IPS-20b (cell line): ENCODE measurements around the gene PREB.
A peak's percentile ranks its signal among the peaks of the same experiment; 100 is the strongest.

Experiments
- H3K27ac ChIP-seq: one replicate; pipeline ENCODE4 v1.5.1; 2013; ENCODE audit warnings: low read length
- H3K27me3 ChIP-seq: 2 replicates; pipeline ENCODE4 v1.6.1; 2013; ENCODE audit warnings: mild to moderate bottlenecking, low read length, inconsistent platforms; ENCODE audit not compliant: insufficient read depth
- H3K36me3 ChIP-seq: 2 replicates; pipeline ENCODE4 v1.6.1; 2013; ENCODE audit warnings: low read depth, mild to moderate bottlenecking, inconsistent platforms, low read length, moderate library complexity; ENCODE audit not compliant: insufficient read depth
- H3K4me1 ChIP-seq: 2 replicates; pipeline ENCODE4 v1.6.1; 2013; ENCODE audit warnings: mild to moderate bottlenecking, control low read depth, inconsistent platforms, low read length, moderate library complexity; ENCODE audit not compliant: insufficient read depth
- H3K4me3 ChIP-seq: 2 replicates; pipeline ENCODE4 v1.5.1; 2013; ENCODE audit warnings: mild to moderate bottlenecking, low read length, inconsistent platforms
- H3K9ac ChIP-seq: 2 replicates; pipeline ENCODE4 v1.6.1; 2013; ENCODE audit warnings: low read depth, mild to moderate bottlenecking, inconsistent platforms, low read length, moderate library complexity
- H3K9me3 ChIP-seq: 2 replicates; pipeline ENCODE4 v1.6.1; 2013; ENCODE audit warnings: mild to moderate bottlenecking, low read depth, low read length, inconsistent platforms; ENCODE audit not compliant: insufficient read depth

PREB gene

DNA sequence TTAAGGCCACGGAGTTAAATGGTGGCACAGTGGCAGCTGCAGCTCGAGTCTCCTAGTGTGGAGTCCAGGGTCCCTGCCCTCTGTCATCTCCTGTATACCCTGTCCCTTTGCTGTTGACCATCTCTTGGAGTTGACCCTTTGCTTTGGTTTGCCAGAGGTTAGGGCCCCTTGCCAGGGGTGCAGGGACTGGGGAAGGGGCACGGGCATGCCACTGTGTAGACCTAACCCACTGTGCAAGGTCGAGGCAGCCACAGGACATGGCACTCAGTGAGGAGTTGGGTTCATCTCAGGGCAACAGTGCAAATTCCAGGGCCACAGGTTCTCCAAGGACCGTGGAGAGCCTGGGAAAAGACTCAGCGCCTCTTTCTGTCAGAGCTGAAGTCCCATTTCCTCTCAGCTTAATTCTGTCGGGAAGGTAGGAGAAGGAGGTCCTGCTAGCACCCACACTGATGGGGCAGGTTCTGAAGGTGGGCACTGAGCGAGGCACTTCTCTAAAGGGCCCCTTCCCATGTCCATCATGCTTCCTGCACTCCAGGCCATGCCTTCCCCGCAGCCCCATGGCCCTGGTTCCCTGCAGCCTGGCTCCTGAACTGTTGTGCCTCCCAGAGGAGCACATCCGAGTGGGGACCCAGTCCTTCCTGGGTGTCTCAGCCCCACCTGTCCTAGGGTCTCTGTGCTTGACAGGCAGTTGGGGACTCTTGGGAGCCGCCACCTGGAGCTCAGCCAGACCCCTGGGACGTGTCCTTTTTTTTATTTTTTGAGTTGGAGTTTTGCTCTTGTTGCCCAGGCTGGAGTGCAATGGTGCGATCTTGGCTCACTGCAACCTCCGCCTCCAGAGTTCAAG lies 45.1 kb downstream of the PREB start:
- peaks cover 8% of the 10 kb centered on the region; the same call in 1 of the 2 replicates for H3K4me1 ChIP-seq

GRCh38 chr2:27088634-27089033 lies 45.8 kb downstream of the PREB start:
- Histone ChIP-seq H3K4me3 (no peak overlapping the region), H3K9me3 (no peaks in the 10 kb centered on the region), H3K27ac (no peak overlapping the region), H3K4me1 (peaks cover 8% of the 10 kb centered on the region; the same call in 1 of the 2 replicates), H3K27me3 (peaks cover 30% of the 10 kb centered on the region), H3K9ac (no peak overlapping the region), H3K36me3 (no peaks in the 10 kb centered on the region)

More for the DNA sequence above, 45.1 kb downstream of the PREB start:
- Histone ChIP-seq H3K4me3 (no peak overlapping the region), H3K27ac (no peak overlapping the region), H3K27me3 (peaks cover 30% of the 10 kb centered on the region), H3K9me3 (no peaks in the 10 kb centered on the region), H3K36me3 (no peaks in the 10 kb centered on the region), H3K9ac (no peak overlapping the region)

DNA sequence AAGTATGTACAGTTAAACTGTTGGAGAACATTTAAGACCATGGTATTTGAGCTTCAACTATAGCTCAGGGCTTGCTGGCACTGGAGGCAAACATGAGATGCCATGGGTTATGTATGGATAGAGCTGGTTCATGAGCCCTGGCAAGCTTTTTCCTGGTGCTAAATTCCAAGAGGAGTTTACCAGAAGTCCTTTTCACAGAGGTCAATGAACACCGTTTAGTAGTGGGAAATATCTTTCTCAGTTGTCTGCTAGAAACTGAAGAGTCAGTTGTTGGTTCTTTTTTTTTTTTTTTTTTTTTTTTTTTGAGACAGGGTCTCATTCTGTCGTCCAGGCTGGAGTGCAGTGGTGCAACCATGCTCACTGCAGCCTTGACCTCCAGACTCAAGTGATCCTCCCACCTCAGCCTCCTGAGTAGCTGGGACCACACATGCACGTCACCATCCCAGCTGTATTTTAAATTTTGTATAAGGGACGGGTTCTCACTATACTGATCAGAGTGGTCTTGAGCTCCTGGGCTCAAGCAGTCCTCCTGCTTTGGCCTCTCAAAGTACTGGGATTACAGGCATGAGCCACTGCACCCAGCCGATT lies 46.5 kb downstream of the PREB start:
- no peaks in the 10 kb centered on the region for H3K36me3 ChIP-seq
- H3K4me1 ChIP-seq, result peaks cover 8% of the 10 kb centered on the region; the same call in 1 of the 2 replicates
- H3K27ac ChIP-seq, result no peak overlapping the region
- no peak overlapping the region for H3K9ac ChIP-seq
- H3K9me3 ChIP-seq, result no peaks in the 10 kb centered on the region
- peak overlapping the region; percentile 85 for H3K4me3 ChIP-seq
- peaks cover 30% of the 10 kb centered on the region for H3K27me3 ChIP-seq

DNA sequence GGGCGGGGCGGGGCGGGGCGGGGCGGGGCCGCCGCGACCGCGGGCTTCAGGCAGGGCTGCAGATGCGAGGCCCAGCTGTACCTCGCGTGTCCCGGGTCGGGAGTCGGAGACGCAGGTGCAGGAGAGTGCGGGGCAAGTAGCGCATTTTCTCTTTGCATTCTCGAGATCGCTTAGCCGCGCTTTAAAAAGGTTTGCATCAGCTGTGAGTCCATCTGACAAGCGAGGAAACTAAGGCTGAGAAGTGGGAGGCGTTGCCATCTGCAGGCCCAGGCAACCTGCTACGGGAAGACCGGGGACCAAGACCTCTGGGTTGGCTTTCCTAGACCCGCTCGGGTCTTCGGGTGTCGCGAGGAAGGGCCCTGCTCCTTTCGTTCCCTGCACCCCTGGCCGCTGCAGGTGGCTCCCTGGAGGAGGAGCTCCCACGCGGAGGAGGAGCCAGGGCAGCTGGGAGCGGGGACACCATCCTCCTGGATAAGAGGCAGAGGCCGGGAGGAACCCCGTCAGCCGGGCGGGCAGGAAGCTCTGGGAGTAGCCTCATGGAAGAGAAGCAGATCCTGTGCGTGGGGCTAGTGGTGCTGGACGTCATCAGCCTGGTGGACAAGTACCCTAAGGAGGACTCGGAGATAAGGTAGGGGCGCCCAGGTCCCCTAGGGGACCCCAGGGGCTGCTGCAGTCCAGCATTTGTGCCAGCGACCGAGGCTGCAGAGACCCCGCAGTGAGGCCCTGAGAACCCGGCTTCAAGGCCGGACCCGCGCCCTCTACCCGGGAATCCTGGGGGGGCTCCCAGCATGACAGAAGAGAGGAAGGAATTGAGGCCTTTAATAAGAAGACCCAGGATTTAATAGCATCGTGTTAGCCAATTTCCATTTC lies 47.5 kb downstream of the PREB start, which contains the start of gene KHK:
Gene KHK, plus strand, starts transcription at position 49 of the 870 bp plus-strand sequence. Its CDS starts 488 bp downstream, at position 537.
- H3K27ac ChIP-seq, result no peak within 1 kb of the TSS

GRCh38 chr2:27086090-27086723 lies 48.2 kb downstream of the PREB start:
- Histone ChIP-seq H3K4me1 (peaks cover 11% of the 10 kb centered on the region; the same call in 1 of the 2 replicates), H3K9ac (peak overlapping the region; percentile 71), H3K36me3 (no peaks in the 10 kb centered on the region), H3K4me3 (peak overlapping the region; percentile 85), H3K27ac (no peak overlapping the region), H3K9me3 (no peaks in the 10 kb centered on the region), H3K27me3 (peaks cover 30% of the 10 kb centered on the region)

More for the DNA sequence above, 47.5 kb downstream of the PREB start, which contains the start of gene KHK:
- Histone ChIP-seq H3K4me1 (peaks cover 8% of the 10 kb centered on the region; the same call in 1 of the 2 replicates), H3K27me3 (peaks cover 30% of the 10 kb centered on the region), H3K9ac (peak within 1 kb of the TSS; percentile 71), H3K9me3 (no peaks in the 10 kb centered on the region), H3K36me3 (no peaks in the 10 kb centered on the region), H3K4me3 (peak within 1 kb of the TSS; percentile 85)

DNA sequence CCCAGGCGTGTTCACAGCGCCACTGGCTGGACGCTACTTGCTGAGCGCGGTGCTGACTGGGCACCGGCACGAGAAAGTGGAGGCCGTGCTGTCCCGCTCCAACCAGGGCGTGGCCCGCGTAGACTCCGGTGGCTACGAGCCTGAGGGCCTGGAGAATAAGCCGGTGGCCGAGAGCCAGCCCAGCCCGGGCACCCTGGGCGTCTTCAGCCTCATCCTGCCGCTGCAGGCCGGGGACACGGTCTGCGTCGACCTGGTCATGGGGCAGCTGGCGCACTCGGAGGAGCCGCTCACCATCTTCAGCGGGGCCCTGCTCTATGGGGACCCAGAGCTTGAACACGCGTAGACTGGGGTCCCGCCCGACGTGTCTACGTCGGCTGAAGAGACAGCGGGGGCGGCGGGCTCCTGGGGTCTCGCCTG lies 48.8 kb downstream of the PREB start:
- H3K9ac ChIP-seq, result peak overlapping the region; percentile 71; the same call in 1 of the 2 replicates
- peaks cover 11% of the 10 kb centered on the region; the same call in 1 of the 2 replicates for H3K4me1 ChIP-seq
- H3K36me3 ChIP-seq, result no peaks in the 10 kb centered on the region
- peak overlapping the region; percentile 73 for H3K4me3 ChIP-seq
- no peaks in the 10 kb centered on the region for H3K9me3 ChIP-seq
- H3K27me3 ChIP-seq, result peaks cover 30% of the 10 kb centered on the region
- no peak overlapping the region for H3K27ac ChIP-seq

DNA sequence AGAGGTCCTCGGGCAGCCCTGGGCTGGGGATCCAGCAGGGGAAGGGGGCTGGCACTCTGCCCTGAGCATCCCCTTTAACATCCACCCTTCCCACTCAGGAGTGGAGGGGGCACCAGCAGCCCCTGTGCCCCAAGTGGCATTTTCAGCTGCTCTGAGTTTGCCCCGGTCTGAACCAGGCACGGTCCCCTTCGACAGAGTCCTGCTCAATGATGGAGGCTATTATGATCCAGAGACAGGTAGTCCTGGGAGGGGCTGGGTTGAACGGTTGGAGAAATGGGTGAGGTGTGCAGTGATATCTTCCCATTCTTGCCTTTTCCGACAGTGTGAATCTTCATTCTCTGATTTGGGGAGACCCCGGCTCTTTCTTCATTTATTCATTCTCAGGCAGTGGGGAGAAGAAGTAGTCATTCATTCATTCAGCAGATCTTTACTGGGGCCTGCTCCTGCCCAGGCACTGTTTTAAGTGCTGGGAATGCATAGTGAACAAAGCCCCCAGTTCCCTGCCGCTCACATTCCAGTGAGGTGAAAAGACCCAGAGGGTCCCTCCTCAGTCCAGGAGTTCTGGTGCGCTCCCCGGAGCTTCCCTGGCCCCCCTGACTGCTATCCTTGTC lies 49.3 kb downstream of the PREB start:
- H3K9ac ChIP-seq, result peak overlapping the region; percentile 71; the same call in 1 of the 2 replicates
- H3K4me3 ChIP-seq, result peak overlapping the region; percentile 73; the same call in 1 of the 2 replicates
- H3K4me1 ChIP-seq, result peaks cover 11% of the 10 kb centered on the region; the same call in 1 of the 2 replicates
- no peaks in the 10 kb centered on the region for H3K9me3 ChIP-seq
- H3K36me3 ChIP-seq, result no peaks in the 10 kb centered on the region
- H3K27me3 ChIP-seq, result peaks cover 30% of the 10 kb centered on the region
- no peak overlapping the region for H3K27ac ChIP-seq

DNA sequence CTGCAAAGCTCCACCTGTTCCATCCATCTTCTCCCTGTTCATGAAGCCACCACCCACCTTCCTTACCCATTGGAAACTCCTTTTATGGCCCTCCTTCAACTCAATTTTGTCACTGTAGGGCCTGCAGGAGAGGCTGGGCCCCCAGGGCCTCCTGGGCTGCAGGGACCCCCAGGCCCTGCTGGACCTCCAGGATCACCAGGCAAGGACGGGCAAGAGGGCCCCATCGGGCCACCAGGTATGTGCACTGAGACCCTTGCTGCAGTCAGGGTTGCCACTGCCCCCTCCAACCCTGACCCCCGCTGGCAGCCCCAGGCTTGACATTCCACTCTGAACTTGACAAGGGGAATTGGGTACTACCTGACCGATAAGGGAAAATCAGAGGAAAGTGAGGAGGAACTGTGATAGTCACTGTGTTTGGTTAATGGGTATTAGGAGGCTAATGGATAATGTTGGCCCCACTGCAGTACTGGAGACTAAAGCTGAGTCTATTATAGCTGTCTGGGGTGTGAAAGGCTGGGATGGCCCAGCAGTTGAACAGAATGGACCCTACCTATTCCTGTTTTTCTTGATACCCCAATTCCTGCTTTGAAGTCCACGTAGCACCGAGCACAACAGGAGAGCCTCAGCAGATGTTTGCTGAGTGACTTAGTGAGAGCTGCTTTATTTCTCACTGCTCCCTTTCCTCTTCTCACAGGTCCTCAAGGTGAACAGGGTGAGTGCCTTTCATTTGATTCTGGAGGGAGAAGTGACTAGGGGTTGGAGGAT lies 50.0 kb downstream of the PREB start:
- Histone ChIP-seq H3K27ac (no peak overlapping the region), H3K4me1 (peaks cover 11% of the 10 kb centered on the region; the same call in 1 of the 2 replicates), H3K4me3 (no peak overlapping the region), H3K9me3 (no peaks in the 10 kb centered on the region), H3K36me3 (no peaks in the 10 kb centered on the region), H3K9ac (no peak overlapping the region), H3K27me3 (peaks cover 30% of the 10 kb centered on the region)

GRCh38 chr2:27083410-27084296 lies 50.8 kb downstream of the PREB start:
- peaks cover 30% of the 10 kb centered on the region for H3K27me3 ChIP-seq
- H3K9me3 ChIP-seq, result no peaks in the 10 kb centered on the region
- H3K36me3 ChIP-seq, result no peaks in the 10 kb centered on the region
- H3K27ac ChIP-seq, result no peak overlapping the region
- H3K4me1 ChIP-seq, result peaks cover 11% of the 10 kb centered on the region; the same call in 1 of the 2 replicates
- H3K9ac ChIP-seq, result no peak overlapping the region
- H3K4me3 ChIP-seq, result no peak overlapping the region
